ENCODE results near the gene RPS6KA4.

- TF ChIP-seq SMC3 (IDR thresholded peaks at IDR 0.05; ENCODE audit: low read depth, low read length): no peak
- no peak for TF ChIP-seq POLR2AphosphoS5 (IDR thresholded peaks at IDR 0.05; ENCODE audit: low read depth, low read length)
- no peak for TF ChIP-seq CTCF (IDR thresholded peaks at IDR 0.05)
- TF ChIP-seq MAX (IDR thresholded peaks at IDR 0.05; ENCODE audit: low read depth): no peak
- TF ChIP-seq EZH2phosphoT487 (IDR thresholded peaks at IDR 0.05; ENCODE audit: borderline replicate concordance, low read depth): no peak
- no peak for TF ChIP-seq MEF2A (IDR thresholded peaks at IDR 0.05; ENCODE audit: borderline replicate concordance, low read depth)
Measured at GRCh38 chr11:64384981-64385944, 26.3 kb downstream of the RPS6KA4 start.

All from SK-N-SH (cell line).